ENCODE measurements around the gene SOCS1. TPM values are rescaled to one million over a fixed set of nuclear protein-coding genes. Genes with fewer than 3 reads are reported as not detected.
"Not testable (repeated sequence)": the region's sequence is repeated elsewhere in the genome, so short reads cannot be mapped to it uniquely, and the experiment has no call there.

Gene SOCS1, protein sequence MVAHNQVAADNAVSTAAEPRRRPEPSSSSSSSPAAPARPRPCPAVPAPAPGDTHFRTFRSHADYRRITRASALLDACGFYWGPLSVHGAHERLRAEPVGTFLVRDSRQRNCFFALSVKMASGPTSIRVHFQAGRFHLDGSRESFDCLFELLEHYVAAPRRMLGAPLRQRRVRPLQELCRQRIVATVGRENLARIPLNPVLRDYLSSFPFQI
- total RNA-seq: 3.8 TPM
- long read RNA-seq, partial matches to known transcripts: 0 of 5 reads
- long read RNA-seq, other reads (novel, unspliced or antisense): 0 of 5 reads

DNA sequence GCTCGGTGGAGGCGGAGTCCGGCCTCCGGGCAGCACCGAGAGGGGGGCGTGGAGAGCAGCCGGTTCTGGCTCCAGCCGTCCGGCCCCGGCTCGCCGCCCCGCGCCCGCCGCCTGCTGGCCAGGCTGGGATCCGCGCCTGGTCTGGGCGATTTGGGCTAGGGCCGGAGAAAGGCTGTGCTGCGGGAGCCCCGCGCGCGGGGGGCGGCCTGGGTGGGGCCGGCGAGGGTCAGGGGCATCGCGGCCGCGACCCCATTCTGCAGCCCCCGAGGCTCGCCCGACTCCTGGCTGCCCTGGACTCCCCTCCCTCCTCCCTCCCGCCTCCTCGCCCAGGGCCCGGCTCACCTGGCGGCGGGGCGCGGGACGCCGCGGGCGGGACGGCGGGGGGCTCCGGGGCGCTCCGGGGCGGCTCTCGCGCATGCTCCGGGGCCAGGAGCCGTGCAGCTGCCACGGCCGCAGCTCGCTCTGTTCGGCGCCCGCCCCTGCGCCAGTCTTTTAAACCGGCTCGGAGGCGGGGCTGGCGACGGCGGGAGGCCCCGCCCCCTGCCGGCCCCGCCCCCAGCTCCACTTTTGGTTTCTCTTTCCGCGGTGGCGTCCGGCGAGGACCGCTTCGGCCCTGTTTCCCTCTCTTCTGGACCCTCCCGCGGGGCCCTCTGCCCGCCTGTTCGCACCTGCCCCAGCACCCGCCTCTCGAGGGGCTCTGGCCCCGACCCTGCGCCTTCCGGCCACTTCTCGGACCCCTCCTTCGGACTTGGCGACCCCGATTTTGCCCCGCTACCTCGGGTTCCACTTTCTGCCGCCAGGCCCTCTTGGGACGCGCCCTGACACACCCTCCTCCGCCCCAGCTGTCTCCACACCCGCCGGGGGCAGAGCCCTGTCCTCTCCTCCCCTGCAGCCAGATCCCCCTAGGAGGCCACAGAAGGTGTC lies at the start of gene SOCS1:
Gene SOCS1 (minus strand): TSS at position 468 of the 924 bp plus-strand sequence. CDS start 726 bp downstream, outside the sequence.
- peak; percentile 80 for ATAC-seq
- intact Hi-C loops (cut with micrococcal nuclease): loop anchor here (5.0 kb wide), 1 partner anchor 284 kb away; no protein-coding TSS in a partner anchor
- peak; percentile 92 for DNase-seq

DNA sequence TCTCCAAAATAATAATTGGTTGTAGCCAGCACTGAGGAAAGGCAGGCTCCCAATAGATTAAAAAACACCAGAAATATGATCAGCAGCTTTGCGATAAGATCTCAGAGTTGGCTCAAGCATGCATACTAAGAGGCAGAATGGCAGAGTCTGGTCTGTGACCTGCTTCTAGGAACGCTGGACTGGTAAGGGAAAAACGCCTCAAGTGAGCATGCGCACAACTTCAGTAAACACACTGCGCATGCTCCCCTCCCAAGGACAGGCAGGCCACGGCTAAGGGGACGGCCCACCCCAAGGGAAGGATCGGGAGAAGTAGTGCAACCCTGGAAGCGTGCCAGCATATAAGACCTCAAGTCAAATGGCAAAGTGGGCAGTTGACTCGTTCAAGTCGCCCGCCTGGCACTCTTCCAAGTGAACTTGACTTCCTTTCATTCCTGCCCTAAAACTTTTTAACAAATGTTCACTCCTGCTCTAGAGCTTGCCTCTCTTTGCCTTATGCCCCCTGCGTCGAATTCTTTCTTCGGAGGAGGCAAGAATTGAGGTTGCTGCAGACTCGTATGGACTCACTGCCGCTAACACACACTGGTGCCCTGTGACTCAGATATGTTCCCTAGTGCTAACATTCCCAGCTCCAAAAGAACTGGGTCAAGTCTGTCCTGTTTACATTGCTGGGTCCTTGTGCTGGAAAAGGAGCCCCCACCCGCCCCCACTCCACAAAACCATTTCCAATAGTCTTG lies 47.6 kb upstream of the SOCS1 start:
- no peak for DNase-seq
- no peak for ATAC-seq
- intact Hi-C loops (cut with micrococcal nuclease): no loop called here

DNA sequence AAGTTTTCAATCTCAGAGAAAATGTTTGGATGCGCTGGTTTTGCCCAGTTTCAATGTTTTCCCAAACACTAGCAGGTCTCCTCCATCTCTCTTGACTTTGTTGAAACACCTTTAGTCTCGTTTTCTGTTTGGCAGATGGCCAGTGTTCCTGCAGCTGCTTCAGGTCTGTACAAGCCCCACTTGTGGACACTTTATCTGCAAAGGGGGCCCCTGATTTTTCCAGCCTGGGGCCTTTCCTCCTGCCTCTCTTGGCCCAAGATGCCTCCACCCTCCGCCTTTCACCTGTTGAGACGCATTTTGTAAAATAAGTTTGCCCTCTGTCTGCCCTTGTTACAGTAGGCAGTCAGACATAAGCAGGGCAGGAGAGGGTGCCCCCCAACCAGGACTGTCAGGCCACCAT lies 47.0 kb upstream of the SOCS1 start:
- intact Hi-C loops (cut with micrococcal nuclease): no loop called here
- DNase-seq (no peak), ATAC-seq (no peak)

DNA sequence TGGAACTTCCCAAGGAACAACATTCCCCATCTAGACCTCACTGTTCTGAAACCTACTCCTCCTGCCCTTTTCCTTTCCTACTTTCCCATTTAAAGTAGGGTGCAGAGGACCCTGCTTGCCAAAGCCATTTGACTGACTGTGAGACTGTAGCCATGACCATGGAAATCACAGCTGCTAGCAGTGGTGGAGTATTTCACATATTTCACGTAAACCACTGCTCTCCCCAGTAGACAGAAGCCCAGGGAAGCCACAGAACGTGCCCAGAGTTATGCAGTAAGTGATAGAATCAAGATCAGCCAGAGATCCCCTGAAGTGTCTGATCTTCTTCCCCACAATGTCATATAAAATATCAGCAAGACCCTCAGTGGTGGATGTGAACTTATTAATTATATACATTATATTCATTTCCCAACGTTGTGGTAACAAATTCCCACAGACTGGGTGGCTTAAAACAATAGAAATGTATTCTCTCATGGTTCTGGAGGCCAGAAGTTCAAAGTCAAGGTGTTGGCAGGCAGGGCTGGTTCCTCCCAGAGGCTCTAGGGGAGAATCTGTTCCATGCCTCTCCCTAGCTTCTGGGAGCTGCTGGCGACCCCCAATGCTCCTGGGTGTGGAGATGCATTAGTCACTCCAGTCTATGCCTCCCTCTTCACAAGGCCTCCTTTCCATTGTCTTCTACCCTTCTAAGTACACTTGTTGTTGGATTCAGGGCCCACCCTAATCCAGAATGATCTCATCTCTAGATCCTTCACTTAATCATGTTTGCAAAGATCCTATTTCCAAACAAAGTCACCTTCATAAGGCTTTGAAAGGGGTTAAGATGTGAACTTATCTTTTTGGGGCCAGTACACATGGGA lies 45.9 kb upstream of the SOCS1 start:
- ATAC-seq (no peak), DNase-seq (no peak)
- intact Hi-C loops (cut with micrococcal nuclease): no loop called here

DNA sequence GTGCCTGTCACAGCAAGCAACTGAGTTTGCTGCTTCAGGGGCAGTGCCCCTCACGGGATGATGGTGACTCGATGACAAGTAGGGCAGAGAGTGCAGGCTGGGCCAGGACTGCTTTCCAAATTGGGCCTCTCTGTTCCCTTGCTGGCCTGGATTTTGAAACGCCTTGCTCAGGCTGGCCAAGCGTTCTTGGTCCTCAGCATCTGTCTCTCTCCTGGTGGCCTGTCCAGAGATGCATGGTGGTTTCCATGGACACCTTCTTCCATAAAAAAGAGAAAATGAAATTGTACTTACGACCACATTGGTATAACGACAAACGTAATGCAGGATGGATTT lies 44.5 kb upstream of the SOCS1 start:
- intact Hi-C loops (cut with micrococcal nuclease): no loop called here
- DNase-seq: no peak

DNA sequence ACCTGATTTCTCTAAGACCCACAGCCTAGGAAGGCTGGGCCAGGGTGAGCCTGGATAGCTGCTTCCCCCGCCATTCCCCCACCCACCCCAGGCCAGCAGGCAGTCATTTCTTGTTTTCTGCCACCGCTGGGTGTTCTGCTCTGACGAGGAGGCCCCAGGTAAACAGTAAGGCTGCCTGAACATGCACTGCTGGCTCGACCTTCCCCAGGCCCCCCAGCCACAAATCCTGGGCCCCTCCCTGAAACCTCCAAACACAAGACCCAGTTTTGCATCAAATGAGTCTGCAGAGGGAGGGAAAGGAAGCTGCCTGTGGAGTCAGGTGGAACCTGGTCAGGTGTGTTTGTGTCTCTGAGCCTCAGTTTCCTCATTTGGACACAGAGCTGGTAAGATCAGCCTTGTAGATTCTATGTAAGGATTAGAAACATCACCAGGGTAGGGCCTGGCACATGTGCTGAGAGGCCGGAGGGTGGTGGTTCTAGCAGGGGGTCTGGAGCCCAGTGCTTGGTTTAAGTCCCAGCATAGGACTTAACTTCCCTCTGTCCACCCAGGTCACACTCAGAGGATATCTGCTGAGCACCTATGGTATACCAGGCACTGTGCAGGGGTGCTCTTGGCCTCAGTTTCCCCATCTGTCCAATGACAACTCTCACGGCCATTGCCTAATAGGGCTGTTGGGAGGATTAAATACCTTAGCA lies 44.0 kb upstream of the SOCS1 start:
- intact Hi-C loops (cut with micrococcal nuclease): no loop called here
- ATAC-seq (no peak), DNase-seq (no peak)

More for the DNA sequence above, 44.5 kb upstream of the SOCS1 start:
- no peak for ATAC-seq

DNA sequence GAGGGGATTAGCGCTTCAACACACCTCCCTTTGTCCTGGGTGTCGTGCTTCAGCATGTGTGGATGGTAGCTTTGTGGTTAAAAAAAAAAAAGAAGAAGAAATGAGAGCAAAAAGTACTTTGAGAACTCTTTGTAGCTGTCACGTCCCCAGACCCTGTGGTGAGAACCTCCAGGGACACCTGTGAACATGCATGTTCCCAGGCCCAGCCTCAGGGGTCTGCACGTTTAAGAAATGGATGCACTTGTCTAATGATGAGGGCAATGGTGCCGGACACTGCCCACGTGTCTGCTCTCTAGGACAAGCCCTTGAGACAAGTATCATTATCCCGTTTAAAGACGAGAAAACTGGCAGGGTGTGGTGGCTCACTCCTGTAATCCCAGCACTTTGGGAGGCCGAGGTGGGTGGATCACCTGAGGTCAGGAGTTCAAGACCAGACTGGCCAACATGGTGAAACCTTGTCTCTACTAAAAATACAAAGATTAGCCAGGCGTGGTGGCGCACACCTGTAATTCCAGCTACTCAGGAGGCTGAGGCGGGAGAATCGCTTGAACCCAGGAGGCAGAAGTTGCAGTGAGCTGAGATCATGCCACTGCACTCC lies 43.0 kb upstream of the SOCS1 start:
- ATAC-seq, DNase-seq: not testable (repeated sequence)

DNA sequence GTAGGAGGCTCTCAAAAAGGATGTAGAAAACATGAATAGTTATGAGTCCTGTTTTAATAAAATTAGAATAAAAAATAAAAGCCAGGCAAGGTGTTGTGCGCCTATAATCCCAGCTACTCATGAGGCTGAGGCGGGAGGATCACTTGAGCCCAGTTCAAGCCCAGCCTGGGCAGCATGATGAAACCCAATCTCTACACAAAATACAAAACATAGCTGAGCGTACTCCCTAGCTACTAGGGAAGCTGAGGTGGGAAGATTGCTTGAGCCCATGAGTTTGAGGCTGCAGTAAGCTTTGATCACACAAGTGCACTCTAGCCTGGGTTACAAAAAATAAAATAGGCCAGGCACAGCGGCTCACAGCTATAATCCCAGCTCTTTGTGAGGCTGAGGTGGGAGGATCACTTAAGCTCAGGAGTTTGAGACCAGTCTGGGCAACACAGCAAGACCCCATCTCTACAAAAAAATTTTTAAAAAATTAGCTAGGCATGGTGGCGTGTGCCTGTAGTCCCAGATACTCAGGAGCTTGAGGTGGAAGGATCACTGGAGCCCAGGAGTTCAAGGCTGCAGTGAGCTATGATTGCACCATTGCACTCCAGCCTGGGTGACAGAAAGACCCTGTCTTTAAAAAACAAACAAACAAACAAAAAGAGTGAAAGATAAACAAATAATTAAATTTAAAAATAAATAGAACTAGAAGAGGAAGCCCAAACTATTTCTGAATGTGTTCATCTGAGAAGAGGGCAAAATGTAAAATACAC lies 42.3 kb upstream of the SOCS1 start:
- ATAC-seq: no peak
- intact Hi-C loops (cut with micrococcal nuclease): no loop called here
- no peak for DNase-seq

More for the DNA sequence above, 43.0 kb upstream of the SOCS1 start:
- intact Hi-C loops (cut with micrococcal nuclease): not testable (repeated sequence)

DNA sequence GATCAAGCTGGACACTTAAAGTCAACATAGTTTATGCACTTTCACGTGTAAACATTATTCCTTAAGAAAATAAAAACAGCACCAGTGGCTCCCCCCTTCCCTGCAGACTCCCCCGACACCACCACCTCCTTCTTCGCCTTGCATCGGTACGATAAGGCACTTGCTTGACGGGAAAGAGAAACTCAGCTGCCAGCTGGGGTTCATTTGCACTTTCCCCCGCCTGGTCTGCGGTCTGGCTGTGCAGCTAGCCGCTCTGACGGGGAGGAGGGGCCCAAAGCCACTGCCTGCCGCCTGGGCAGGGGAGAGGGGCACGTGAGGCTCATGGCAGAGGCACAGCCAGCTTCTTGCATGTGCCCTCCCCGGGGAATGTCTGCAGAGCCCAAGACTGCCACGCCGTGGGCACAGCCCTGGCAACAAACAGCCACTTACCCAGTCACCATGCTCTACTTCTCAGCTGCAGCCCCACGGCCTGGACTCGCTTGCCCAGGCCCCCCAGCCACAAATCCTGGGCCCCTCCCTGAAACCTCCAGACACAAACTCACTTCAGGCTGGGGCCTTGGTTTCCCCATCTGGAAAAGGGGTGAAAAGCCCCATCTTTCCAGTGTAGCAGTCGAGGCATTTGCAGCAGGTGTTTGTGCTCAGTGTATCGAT lies 41.6 kb upstream of the SOCS1 start:
- peak; percentile 87 for DNase-seq
- intact Hi-C loops (cut with micrococcal nuclease): no loop called here
- peak; percentile 99 for ATAC-seq

DNA sequence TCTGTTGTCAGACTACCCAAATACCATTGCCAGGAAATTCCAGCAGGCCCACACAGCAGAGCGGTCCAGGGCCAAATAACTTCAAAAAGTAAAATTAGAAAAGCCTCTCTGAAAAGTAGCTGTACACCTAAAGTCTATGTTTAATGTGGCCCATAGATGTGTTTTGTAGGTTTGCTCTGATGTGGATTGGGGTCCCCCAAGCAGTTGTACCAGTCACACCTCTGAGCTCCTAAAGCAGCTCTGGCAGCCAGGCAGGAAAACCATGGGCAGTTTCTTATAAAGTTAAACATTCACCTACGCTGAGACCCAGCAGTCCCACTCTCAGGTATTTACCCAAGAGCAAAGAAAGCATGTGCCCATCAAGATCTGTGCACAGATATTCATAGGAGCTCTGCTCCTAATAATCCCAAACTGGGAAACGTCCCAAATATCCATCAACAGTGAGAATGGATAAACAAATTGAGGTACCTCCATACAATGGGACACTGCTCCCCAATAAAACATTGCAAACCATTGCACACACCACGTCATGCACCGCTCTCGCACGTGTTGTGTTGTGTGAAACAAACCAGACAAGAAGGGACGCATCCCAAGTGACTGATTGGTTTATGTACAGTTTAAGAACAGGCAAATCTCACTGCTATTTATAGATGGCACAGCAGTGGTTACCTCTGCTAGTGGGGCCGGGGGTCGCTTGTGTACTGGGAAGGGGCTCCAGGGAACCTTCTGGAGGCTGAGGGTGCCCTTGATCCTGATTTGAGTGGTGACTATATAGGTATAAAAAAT lies 40.9 kb upstream of the SOCS1 start:
- intact Hi-C loops (cut with micrococcal nuclease): no loop called here
- ATAC-seq: peak; percentile 85
- DNase-seq: no peak

DNA sequence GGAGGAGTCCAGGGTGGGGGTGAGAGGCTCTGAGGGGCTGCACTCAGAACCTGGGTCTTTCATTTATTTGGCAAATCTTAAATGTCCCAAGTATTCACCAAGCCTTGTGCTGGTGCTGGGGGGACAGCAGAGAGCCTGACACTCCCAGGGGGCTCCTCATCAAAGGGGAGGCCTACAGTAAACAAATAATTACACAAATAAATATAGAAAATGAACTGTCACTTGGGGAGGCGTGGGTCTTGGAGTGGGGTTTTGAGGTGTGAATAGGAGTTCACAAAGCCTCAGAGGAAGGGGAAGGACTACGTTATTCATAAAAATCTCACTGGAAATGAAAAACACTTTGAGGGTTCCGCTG lies 40.3 kb upstream of the SOCS1 start:
- DNase-seq (no peak), ATAC-seq (no peak)
- intact Hi-C loops (cut with micrococcal nuclease): no loop called here

DNA sequence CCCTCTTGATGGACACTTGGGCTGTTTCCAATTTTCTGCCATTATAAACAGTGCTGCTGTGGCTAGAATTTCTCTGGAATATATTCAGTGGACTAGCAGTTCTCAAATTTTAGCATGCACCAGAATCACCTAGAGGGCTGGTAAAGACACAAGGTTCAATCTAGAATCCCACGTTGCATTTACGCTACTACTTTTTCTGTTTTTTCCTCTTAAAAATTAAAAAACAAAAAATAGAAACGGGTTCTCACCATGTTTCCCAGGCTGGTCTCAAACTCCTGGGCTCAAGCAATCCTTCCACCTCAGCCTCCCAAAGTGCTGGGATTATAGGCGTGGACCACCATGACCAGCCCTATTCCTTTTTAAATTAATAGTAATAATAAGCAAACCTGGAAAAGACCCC lies 39.7 kb upstream of the SOCS1 start:
- DNase-seq: no peak
- intact Hi-C loops (cut with micrococcal nuclease): no loop called here
- ATAC-seq: no peak

DNA sequence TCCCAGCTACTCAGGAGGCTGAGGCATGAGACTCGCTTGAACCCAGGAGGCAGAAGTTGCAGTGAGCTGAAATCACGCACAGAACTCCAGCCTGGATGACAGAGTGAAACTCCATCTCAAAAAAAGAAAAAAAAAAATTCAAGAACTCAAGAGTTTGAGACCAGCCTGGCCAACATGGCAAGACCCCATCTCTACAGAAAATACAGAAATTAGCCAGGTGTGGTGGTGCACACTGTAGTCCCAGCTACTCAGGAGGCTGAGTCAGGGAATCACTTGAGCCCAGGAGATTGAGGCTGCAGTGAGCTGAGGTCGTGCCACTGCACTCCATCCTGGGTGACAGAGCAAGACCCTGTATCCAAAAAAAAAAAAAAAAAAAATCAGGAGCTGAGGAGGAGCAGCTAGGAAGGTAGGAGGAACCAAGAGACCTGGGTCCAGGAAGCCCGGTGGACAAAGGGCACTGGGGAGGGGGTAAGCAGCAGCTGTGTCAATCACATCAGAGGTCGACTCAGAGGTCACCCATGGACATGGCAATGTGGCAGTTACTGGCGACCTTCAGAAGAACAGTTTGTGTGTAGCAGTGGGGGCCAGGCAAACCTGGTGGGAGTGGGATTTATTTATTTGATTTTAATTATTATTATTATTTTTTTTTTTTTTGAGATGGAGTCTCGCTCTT lies 36.2 kb upstream of the SOCS1 start:
- ATAC-seq: no peak
- intact Hi-C loops (cut with micrococcal nuclease): no loop called here

DNA sequence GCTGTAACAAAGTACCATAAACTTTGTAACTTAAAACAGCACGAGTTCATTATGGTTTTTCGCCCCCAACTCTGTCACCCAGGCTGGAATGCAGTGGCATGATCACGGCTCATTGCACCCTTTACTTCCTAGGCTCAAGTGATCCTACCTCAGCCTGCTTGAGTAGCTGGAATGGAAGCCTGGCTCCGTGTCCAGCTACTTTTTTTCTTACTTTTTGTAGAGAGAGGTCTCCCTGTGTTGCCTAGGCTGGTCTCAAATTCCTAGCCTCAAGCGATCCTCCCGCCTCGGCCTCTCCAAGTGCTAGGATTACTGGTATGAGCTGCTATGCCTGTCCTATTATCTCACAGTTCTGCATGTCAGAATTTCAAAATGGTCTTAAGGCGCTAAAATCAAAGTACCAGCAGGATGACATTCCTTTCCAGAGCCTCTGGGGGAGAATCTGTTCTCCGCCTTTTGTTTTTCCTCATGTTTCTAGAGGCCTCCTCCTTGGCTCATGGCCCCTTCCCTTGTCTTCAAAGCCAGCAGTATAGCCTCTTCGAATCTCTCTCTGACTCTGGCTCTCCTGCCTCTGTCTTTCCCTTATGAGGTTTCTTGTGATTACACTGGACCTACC lies 35.2 kb upstream of the SOCS1 start:
- DNase-seq (no peak), ATAC-seq (no peak)
- intact Hi-C loops (cut with micrococcal nuclease): no loop called here

More for the DNA sequence above, 36.2 kb upstream of the SOCS1 start:
- DNase-seq: no peak

All from left ventricle myocardium superior (tissue), 1 donor.